Right atrium auricular region (tissue), 2 donors: ENCODE measurements around the gene DYSF. TPM values are rescaled to one million over a fixed set of nuclear protein-coding genes. Genes with fewer than 3 reads are reported as not detected.

Source experiments
- DNase-seq: peaks from one replicate; pipeline ENCODE4 v3.0.0-alpha.2; 2019; ENCODE audit warnings: low spot score
- H3K27ac ChIP-seq, 2 donors: fragments of 200-600 bp; sonication (generic); 1 replicate in 1 of 2; 2 replicates in 1 of 2; pipeline ENCODE4 v1.5.1; 2016 to 2019
- H3K27me3 ChIP-seq, 2 donors: fragments of 200-600 bp; sonication (generic); one replicate each; pipeline versions ENCODE4 v1.5.1 to v1.6.0; 2017 to 2019
- H3K36me3 ChIP-seq: fragments of 200-600 bp; sonication (generic); one replicate; pipeline ENCODE4 v1.5.1; 2016
- H3K4me1 ChIP-seq, 2 donors: fragments of 200-600 bp; sonication (generic); one replicate each; pipeline versions ENCODE4 v1.5.1 to v1.6.0; 2017 to 2019
- H3K4me3 ChIP-seq, 2 donors: fragments of 200-600 bp; sonication (generic); 1 replicate in 1 of 2; 2 replicates in 1 of 2; pipeline ENCODE4 v1.5.1; 2017 to 2019; ENCODE audit warnings: mild to moderate bottlenecking in 1 of 2, moderate library complexity in 1 of 2
- H3K9me3 ChIP-seq, 2 donors: fragments of 200-600 bp; sonication (generic); one replicate each; pipeline ENCODE4 v1.5.1; 2019
- total RNA-seq, 2 donors: library from RNA; depleted of rRNA; stranded (reverse); fragments of >200 nt; gene quantifications; one replicate each; pipeline ENCODE4 v1.1.0, GENCODE V29; 2016
- TF ChIP-seq, protein P1 (sequence below), 2 donors: fragments of 200-600 bp; sonication (generic); IDR thresholded peaks; one replicate each; pipeline ENCODE4 v1.5.1; 2019; ENCODE audit warnings: antibody characterized with exemption in 2 of 2

DYSF gene
- total RNA-seq, 2 donors from 2014 or later = 31.3 to 52.1 TPM

DNA sequence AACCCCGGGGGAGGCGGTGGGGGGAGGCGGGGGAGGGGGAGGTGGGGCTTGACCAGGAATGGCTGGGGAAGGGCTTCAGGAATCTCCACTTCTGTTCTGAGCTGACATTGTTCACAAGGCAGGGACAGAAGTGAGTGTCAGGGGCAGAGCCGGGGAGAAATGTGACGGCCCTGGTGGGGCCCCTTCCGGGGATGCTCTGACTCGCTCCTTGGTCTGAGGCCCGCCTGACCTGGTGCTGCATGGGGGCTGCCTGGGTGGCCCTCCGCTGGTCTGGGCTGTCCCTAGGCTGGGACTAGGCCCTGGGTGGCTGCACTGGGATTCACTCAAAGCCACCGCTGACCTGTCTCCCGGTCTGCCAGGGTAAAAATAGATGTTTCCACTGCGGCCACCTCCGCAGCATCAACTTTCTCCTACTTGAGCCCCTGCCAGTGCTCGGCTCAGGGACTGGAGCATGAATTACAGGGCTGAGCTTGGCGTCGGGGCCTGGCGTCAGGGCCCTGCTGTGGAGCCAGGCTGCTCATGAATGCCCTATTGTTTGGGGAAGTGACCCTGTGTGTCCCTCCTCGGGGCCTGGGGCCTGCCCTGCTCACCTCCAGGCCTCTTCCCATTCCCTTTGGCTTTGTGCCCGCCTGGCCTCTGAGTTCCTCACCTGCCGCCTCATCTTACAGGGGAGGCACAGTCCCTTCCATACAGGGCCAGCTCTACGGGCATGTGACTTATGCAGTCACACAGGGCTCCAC lies 247.5 kb downstream of the DYSF start:
- peak; percentile 92 for DNase-seq
- Histone ChIP-seq H3K27ac (peak overlapping the region; percentile 70 to 94), H3K4me3 (no peak overlapping the region), H3K9me3 (no peaks in the 10 kb centered on the region), H3K4me1 (peaks cover 0 to 75% of the 10 kb centered on the region in 2 donors), H3K36me3 (no peaks in the 10 kb centered on the region), H3K27me3 (no peaks in the 10 kb centered on the region)
- TF ChIP-seq, protein P1, sequence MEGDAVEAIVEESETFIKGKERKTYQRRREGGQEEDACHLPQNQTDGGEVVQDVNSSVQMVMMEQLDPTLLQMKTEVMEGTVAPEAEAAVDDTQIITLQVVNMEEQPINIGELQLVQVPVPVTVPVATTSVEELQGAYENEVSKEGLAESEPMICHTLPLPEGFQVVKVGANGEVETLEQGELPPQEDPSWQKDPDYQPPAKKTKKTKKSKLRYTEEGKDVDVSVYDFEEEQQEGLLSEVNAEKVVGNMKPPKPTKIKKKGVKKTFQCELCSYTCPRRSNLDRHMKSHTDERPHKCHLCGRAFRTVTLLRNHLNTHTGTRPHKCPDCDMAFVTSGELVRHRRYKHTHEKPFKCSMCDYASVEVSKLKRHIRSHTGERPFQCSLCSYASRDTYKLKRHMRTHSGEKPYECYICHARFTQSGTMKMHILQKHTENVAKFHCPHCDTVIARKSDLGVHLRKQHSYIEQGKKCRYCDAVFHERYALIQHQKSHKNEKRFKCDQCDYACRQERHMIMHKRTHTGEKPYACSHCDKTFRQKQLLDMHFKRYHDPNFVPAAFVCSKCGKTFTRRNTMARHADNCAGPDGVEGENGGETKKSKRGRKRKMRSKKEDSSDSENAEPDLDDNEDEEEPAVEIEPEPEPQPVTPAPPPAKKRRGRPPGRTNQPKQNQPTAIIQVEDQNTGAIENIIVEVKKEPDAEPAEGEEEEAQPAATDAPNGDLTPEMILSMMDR (IDR thresholded peaks at IDR 0.05) = no peak

DNA sequence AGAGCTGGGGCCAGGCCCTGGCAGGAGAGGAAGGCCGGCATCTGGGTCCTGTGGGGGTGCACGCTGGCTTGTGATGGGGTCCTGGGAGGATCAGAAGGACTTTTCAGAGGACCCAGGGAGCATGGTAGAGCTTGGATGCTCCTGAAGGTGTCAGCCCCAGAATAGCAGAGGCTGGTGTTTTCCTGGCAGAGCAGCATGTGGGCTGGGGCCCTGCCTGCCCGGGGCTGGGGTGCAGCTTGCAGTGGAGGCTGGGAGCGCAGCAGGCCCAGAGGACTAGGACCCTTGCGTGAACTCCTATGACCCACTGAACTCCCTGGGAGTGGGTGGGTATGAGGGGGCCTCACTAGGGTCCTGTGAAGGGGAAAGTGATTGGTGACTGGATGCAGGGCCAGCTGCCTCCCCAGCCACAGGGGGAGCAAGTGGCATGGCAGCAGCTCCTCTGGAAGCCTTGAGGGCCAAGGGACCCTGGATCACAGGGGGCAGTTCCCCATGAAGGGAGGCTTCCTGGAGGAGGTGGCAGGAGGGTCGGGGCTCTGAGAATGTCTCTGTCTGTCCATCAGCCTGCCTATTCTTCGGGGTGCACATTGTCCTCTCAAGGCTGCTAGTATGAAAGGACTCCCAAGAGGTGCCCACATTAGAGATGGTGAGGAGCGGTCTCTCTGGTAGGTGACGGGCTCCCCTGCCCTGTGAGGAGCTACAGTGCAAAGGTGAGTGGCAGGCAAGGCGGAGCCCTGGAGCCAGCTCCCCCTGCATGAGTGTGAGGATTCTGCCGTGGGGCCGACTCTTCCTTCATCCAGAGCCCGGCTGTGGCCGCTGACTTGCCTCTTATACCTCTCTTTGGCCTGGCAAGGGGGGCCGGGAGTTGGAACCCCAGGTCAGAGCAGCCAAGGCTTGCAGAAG lies 249.0 kb downstream of the DYSF start:
- TF ChIP-seq, protein P1 (IDR thresholded peaks at IDR 0.05) = no peak
- DNase-seq = no peak
- no peak overlapping the region for H3K4me3 ChIP-seq
- H3K27ac ChIP-seq = peak overlapping the region; percentile 70 to 94
- H3K36me3 ChIP-seq = no peaks in the 10 kb centered on the region
- peaks cover 0 to 78% of the 10 kb centered on the region in 2 donors for H3K4me1 ChIP-seq
- H3K27me3 ChIP-seq = no peaks in the 10 kb centered on the region
- H3K9me3 ChIP-seq = no peaks in the 10 kb centered on the region

DNA sequence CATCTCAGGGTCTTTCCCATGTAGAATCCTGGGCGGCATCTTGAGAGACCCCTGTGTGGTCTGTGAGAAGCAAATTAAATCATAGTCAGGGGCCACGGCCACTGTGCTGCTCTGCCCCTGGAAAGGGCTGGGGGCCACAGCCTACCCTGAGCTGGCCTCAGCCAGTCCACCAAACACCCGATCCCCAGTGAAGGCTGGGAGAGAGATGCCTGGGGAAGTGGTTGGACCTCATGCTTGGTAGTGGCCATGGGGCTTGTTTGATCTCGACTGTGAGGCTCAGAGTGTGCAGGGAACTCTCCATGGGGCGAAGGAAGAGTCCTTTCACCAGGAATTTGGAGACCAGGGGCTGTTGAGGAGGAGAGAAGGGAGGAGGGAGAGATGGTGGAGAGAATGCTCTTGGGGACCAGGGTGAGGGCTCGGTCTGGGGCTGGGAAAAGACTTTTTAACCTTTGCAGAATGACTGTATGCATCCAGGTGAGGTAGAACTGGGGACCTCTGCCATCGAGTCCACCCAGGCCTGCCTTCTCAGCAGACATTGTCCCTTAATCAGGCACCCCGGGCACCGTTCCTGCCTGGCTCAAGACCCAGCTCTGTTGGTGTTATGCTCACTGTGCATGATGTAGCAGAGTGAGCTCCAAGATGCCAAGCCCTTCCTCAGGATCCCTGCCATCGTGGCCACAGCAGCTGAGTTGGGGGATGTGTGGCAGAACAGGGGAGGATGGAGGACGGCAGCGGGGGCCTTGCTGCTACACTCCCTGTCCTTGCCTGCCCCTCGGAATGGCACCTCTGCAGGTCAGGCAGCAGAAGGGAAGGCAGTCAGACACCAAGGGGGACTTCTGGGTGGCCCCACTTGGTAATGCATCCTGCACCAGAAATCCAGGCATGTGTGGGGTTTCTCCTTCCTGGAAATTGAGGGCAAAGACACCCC lies 249.9 kb downstream of the DYSF start:
- no peak for DNase-seq
- Histone ChIP-seq H3K4me3 (no peak overlapping the region), H3K4me1 (peaks cover 0 to 81% of the 10 kb centered on the region in 2 donors), H3K36me3 (no peaks in the 10 kb centered on the region), H3K27ac (peak overlapping the region; percentile 76 to 94), H3K9me3 (no peaks in the 10 kb centered on the region), H3K27me3 (no peaks in the 10 kb centered on the region)
- TF ChIP-seq, protein P1 (IDR thresholded peaks at IDR 0.05) = no peak

DNA sequence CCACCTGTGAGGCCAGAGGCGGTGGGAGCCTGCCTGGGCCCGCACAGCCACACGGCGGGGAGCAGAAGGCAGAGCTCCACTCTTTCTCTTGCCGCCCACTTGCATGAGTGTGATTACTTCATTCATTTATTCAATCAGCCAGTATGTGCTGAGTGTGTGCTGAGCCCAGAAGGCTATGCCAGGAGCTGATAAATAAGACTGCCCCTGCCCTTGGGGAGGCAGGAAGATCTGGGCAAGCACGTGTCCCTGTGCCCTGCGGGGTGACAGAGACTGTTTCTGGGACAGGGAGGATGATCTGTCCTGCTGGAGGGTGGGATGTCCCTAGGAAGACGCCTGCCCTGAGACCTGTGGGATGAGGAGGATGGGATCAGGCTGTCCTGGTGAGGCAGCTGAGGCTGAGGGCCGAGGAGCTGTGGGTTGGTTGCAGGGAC lies 250.8 kb downstream of the DYSF start:
- Histone ChIP-seq H3K4me3 (no peak overlapping the region), H3K27ac (peak overlapping the region; percentile 76 to 94), H3K9me3 (no peaks in the 10 kb centered on the region), H3K36me3 (no peaks in the 10 kb centered on the region), H3K4me1 (peaks cover 0 to 81% of the 10 kb centered on the region in 2 donors), H3K27me3 (no peaks in the 10 kb centered on the region)
- DNase-seq = no peak
- TF ChIP-seq, protein P1 (IDR thresholded peaks at IDR 0.05) = no peak

DNA sequence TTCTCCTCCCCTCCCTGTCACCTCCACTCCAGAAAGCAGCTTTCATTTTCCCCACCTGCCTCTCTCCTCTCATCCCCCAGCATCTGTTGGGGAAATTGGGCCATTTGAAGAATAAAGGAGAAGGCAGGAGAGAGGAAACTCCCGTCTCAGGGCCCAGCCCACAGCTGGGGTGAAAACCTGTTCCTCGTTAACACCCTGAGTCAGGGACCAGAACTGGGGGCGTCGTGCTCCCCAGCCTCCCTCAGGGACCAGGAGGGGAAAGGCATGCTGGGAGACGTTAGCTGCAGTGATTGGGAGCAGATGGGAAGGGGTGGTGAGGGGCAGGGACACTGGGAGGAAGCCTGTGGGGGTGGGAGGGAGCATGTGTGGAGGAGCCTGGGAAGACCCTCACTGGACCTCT lies 251.3 kb downstream of the DYSF start:
- no peaks in the 10 kb centered on the region for H3K36me3 ChIP-seq
- H3K9me3 ChIP-seq = no peaks in the 10 kb centered on the region
- no peak for DNase-seq
- peaks cover 0 to 75% of the 10 kb centered on the region in 2 donors for H3K4me1 ChIP-seq
- H3K4me3 ChIP-seq = no peak overlapping the region
- H3K27me3 ChIP-seq = no peaks in the 10 kb centered on the region
- peak overlapping the region; percentile 76 to 94 for H3K27ac ChIP-seq
- TF ChIP-seq, protein P1 (IDR thresholded peaks at IDR 0.05) = no peak
